ENCODE data around the gene PTPRF.

DNA sequence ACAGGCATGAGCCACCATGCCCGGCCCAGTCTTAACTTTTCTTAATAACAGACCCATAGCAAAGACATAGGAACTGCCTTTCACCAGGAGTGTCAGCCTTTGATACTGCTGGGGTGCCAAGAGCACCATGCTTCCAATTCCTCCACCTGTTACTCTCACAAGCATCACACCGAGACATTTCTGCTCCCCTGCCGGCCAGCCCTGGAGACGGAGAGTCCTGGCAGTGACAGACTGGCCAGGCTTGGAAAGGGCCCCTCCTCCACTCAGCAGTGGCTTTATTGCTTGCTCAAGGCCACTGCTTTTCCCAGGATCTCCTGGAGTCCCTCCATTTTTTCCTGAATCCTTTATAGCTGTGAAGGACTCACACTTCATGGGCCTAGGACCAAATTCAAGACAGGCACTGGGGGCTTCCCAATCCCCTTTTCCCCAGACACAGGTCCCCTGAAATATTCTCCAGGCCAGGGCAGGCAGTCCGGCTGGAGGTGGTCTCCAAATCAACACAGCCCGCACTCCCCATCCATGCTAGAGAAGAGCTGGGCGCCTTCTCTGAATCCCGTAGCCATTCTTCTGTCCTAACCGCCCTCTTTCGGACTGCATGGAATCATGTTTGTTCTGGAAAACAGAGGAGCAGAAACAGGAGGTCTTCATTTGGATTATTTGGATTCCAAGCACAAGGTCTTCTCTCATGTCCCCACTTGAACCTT is 25.5 kb upstream of the PTPRF start:
- TF ChIP-seq, protein P1, sequence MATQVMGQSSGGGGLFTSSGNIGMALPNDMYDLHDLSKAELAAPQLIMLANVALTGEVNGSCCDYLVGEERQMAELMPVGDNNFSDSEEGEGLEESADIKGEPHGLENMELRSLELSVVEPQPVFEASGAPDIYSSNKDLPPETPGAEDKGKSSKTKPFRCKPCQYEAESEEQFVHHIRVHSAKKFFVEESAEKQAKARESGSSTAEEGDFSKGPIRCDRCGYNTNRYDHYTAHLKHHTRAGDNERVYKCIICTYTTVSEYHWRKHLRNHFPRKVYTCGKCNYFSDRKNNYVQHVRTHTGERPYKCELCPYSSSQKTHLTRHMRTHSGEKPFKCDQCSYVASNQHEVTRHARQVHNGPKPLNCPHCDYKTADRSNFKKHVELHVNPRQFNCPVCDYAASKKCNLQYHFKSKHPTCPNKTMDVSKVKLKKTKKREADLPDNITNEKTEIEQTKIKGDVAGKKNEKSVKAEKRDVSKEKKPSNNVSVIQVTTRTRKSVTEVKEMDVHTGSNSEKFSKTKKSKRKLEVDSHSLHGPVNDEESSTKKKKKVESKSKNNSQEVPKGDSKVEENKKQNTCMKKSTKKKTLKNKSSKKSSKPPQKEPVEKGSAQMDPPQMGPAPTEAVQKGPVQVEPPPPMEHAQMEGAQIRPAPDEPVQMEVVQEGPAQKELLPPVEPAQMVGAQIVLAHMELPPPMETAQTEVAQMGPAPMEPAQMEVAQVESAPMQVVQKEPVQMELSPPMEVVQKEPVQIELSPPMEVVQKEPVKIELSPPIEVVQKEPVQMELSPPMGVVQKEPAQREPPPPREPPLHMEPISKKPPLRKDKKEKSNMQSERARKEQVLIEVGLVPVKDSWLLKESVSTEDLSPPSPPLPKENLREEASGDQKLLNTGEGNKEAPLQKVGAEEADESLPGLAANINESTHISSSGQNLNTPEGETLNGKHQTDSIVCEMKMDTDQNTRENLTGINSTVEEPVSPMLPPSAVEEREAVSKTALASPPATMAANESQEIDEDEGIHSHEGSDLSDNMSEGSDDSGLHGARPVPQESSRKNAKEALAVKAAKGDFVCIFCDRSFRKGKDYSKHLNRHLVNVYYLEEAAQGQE (IDR thresholded peaks at IDR 0.05; ENCODE audit: low read depth), result no peak
- TF ChIP-seq EP300 (IDR thresholded peaks at IDR 0.05; ENCODE audit: borderline replicate concordance) (no peak), RAD21 (IDR thresholded peaks at IDR 0.05; ENCODE audit: low read depth) (no peak), CREB1 (IDR thresholded peaks at IDR 0.05; ENCODE audit: low read depth) (no peak), TEAD4 (IDR thresholded peaks at IDR 0.05) (no peak), TAF1 (IDR thresholded peaks at IDR 0.05; ENCODE audit: low read depth) (no peak), YY1 (IDR thresholded peaks at IDR 0.05; ENCODE audit: low read depth) (no peak), CEBPB (IDR thresholded peaks at IDR 0.05) (no peak)
- TF ChIP-seq, protein P2, sequence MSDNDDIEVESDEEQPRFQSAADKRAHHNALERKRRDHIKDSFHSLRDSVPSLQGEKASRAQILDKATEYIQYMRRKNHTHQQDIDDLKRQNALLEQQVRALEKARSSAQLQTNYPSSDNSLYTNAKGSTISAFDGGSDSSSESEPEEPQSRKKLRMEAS (IDR thresholded peaks at IDR 0.05), result no peak
- TF ChIP-seq, protein P3, sequence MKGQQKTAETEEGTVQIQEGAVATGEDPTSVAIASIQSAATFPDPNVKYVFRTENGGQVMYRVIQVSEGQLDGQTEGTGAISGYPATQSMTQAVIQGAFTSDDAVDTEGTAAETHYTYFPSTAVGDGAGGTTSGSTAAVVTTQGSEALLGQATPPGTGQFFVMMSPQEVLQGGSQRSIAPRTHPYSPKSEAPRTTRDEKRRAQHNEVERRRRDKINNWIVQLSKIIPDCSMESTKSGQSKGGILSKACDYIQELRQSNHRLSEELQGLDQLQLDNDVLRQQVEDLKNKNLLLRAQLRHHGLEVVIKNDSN (IDR thresholded peaks at IDR 0.05), result no peak
